SU-DHL-6 (cell line): ENCODE measurements around the gene SPAG9.

Experiments used
- CTCF ChIP-seq: fragments of 200-600 bp; sonication (generic); IDR thresholded peaks from one replicate; pipeline ENCODE4 v1.5.1; 2017; ENCODE audit warnings: antibody characterized with exemption, mild to moderate bottlenecking, low read length, moderate library complexity; ENCODE audit not compliant: insufficient read depth, poor library complexity, severe bottlenecking
- EZH2phosphoT487 ChIP-seq: fragments of 200-600 bp; sonication (generic), shearing (Covaris generic); conservative IDR thresholded peaks from 2 replicates; pipeline ENCODE4 v1.6.1; 2018; ENCODE audit warnings: mild to moderate bottlenecking, antibody characterized with exemption, low read length, moderate library complexity, mixed read lengths

DNA sequence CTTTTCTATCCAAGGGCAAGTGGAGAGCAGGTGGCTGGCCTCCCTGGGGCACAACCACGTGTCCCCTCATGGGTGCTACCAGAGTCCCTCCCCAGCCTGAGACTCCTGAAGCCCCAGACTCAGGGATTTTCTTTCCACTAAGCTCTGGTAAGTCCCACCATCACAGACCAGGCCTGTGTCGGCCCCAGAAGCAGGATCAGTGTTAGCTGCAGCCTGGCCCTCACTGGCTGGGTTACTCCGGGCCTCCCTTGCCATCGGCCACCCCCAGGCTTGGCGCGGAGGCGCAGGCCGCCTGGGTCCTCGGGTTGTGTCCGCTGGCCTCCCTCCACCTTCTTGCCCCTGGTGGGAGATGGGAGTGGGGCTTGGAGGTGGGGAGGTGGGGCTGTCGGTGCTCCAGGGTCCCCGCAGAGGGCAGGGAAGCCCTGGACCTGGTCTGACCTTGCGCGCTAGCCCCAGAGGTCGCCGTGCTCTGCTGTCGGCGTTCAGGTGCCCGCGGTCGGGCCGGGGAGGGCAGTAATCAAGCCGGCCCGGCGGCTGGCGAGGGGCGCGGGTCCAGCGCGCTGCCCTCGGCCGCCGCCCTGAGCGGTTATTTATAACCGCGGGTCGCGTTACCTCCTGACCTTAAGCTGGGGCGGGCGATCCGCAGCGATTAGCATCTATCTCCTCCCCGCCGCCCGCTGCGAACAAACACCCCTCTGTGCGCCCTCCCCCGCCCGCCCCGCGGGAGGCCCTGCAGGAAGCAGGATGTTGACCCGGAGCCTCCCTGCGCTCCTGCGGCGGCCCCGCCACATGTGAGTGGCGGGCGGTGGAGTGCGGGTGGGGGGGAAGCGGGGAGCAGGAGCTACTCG is 176.4 kb downstream of the SPAG9 start:
- TF ChIP-seq CTCF (no peak), EZH2phosphoT487 (no peak)
